Measurements from ENCODE around the gene RNF39.
"Not testable (repeated sequence)": the region's sequence is repeated elsewhere in the genome, so short reads cannot be mapped to it uniquely, and the experiment has no call there.

The RNF39 gene

DNA sequence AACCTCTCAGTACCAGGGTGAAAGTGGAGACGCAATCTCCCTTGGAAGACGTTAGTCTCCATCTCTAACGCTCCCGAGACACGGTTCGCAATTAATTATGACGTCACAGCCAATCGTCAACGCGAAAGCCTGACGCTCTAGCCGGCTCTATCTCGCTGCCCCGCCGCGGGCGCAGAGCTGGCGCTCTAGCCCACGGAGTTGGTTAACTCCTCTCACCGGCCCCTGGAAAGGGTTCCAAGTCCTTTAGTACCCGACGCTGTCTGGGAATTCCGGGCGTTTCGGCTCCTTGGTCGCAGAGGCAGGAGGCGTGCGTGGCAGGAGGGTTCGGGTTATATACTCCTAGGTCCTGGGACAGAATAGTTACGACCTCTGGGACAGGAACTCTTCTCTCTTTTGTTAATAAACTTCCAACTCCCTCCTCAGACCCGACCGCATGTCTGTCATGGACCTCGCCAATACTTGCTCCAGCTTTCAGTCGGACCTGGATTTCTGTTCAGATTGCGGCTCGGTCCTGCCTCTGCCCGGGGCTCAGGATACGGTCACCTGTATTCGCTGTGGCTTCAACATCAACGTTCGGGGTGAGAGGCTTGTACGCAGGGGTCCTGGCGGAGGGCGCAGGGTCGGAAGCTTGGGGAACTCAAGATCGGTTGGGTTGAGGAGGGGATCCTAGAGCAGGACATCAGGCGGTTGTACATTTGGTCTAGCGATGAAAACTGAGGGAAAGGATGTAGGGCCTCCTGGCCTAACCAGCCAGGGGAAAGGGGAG is 14.3 kb downstream of the RNF39 start, which contains the start of gene POLR1H:
Gene POLR1H, plus strand, starts transcription at position 174 of the 766 bp plus-strand sequence. Its CDS starts 260 bp downstream, at position 434.
- peak; percentile 89 for DNase-seq (ENCODE audit: low read depth)

DNA sequence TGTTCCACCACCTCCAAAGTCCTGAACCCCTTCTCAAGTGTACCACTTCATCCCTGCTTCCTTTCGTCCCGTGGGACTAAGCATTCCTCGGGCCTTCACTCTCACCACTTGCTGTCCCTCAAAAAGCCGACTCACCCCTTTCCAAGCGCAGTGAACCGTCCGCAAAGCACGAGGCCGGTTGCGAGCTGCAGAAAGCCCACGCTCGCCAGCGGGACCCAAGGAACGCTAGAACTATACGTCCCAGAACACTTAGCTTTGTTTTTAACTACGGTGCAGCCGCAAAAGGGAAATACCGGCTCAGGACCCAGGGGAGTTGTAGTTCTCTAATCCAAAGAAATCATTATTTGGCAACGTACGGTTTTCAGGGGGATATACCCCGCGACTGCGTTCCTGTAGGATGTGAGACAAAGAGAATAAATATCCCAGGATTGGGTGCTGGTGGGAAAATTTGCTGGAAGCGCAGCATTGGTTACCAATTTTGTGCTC is 14.9 kb downstream of the RNF39 start:
- no peak for DNase-seq (ENCODE audit: low read depth)

- no peak for DNase-seq (ENCODE audit: low read depth)
Observed at GRCh38 chr6:30055513-30055912, 20.1 kb downstream of the RNF39 start.

GRCh38 chr6:30053682-30054081 is 21.9 kb downstream of the RNF39 start:
- DNase-seq (ENCODE audit: low read depth), result no peak

GRCh38 chr6:30047220-30047619 is 28.3 kb downstream of the RNF39 start:
- DNase-seq (ENCODE audit: low read depth), result no peak

DNA sequence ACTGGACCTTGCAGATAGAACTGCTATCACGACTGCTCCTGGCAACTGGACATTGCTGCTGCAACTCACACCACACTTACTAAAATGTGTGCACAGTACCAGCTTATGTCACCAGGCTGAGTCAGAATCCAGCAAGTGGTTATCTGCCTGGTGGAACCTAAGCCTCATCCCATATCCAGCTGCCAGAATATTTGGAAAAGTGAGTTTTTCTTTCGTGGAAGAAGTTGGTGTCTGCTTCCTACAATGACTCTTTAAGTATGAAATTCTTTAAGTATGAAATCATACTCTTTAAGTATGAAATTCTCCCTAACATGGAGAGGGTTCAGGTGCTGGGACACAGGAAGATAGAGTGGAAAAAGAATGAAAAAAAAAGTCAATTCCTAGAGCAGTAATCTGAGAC is 30.9 kb downstream of the RNF39 start:
- no peak for DNase-seq (ENCODE audit: low read depth)

GRCh38 chr6:30043744-30044143 is 31.8 kb downstream of the RNF39 start:
- no peak for DNase-seq (ENCODE audit: low read depth)

GRCh38 chr6:30042914-30043313 is 32.7 kb downstream of the RNF39 start:
- DNase-seq (ENCODE audit: low read depth), result no peak

GRCh38 chr6:30042476-30042875 is 33.1 kb downstream of the RNF39 start:
- DNase-seq (ENCODE audit: low read depth), result no peak

GRCh38 chr6:30041821-30042220 is 33.7 kb downstream of the RNF39 start:
- no peak for DNase-seq (ENCODE audit: low read depth)

- no peak for DNase-seq (ENCODE audit: low read depth)
Observed at GRCh38 chr6:30041221-30041620, 34.3 kb downstream of the RNF39 start.

DNA sequence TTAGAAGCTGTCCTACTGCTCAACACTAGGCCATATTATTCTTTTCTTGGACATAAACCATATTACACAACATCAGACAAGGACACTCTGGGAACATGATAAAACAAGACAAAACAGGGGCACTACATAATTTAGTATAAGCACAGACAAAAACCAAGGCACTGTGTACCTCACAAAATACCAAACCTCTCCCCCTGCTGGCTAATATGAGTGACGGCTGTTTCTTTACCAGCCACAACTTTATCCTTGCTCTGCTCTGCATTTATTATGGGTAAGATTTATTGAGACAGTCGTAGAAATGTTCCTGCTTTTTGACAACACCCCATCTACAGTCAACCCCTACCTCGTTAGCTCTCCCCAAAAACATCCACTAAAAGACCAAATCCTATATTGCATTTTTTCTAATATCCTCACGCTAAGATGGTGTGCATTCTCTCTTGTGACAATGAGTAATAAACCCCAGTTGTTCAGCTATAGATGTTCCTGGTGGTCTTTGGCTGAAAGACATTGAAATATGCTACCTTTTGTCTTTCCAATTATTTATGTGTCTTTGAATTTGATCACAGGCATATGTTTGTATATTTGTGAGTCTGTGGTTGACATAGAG is 38.3 kb downstream of the RNF39 start:
- no peak for DNase-seq (ENCODE audit: low read depth)

- DNase-seq (ENCODE audit: low read depth), result no peak
Observed at GRCh38 chr6:30035784-30036183, 39.8 kb downstream of the RNF39 start.

DNA sequence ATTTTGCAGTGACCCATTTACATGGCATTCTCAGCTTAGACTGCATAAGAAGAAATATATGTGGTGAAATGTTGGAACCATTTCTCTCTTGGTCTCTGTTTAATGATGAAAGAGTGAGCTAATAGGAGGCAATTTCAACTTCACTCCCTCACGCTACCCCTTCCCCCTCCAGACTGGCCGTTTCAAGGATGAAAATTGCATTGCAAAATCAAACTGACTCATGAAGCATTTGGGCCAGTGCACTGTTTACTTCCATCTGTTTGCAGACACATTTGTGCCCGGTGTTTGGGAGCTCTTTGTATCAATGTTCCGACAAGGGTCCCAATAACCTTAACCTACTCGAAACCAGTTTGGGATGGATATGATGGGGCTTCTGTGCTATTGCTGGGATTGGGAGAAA is 42.1 kb downstream of the RNF39 start:
- peak; percentile 82 for DNase-seq (ENCODE audit: low read depth)

- no peak for DNase-seq (ENCODE audit: low read depth)
Observed at GRCh38 chr6:30031381-30031780, 44.2 kb downstream of the RNF39 start.

DNA sequence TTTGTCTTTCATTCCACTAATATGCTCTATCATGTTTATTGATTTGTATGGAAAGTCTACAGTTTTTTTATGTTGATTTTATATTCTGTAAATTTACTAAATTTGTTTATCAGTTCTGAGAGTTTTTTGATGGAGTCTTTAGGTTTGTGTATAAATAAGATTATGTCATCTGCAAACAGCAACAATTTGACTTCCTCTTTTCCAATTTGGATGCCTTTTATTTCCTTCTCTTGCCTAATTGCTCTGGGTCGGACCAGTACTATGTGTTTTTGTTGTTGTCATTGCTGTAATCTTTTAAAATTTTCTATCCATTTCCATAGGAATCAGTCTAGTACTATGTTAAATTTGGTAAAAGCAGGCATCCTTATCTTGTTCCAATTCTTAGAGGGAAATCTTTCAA is 46.0 kb downstream of the RNF39 start:
- DNase-seq (ENCODE audit: low read depth), result no peak

DNA sequence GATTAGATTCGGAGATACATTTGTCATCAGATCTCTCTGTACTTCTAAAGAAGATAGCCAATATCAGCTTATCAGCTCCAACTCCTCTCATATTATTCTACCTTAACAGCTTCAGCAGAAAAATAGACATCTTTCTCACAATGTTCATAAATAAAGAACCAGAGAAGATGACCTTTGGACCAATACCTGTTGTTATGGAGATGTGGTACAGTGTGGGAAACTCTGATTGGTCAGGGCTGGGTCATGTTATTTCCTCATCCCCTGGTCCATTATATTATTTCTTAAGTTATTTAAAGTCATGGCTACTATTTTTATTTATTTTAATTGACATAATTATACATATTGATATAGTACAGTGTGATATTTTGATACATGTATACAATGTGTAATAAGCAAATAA is 50.4 kb downstream of the RNF39 start:
- DNase-seq (ENCODE audit: low read depth), result no peak

DNA sequence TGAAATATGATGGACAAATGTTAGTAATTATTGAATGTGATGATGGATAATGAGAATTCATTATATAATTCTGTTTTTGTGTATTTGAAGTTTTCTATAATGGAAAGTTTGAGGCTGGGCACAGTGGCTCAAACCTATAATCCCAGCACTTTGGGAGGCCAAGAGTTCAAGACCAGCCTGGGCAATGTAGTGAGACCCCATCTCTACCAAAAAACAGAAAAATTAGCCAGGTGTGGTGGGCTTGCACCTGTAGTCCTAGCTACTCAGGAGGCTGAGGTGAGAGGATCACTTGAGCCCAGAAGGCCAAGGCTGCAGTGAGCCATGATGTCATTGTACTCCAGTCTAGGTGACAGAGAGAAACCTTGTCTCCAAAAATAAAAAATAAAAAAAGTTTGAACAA is 52.9 kb downstream of the RNF39 start:
- DNase-seq (ENCODE audit: low read depth), result not testable (repeated sequence)

DNA sequence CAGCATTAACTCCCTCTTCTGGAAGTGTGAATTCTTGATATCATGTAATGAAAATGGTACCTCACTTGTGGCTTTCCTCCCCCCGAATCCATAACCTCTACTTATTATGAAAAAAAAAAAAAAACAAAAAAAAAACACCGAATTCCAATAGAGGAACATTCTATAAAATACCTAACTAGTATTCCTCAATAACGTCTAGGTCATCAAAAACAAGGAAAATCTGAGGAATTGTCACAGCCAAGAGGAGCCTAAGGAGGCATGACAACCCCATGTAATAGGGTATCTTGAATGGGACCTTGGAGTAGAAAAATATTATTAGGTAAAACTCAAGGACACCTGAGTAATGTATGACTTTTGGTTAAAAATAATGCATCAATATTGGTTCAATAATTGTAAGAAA is 53.4 kb downstream of the RNF39 start:
- no peak for DNase-seq (ENCODE audit: low read depth)

DNA sequence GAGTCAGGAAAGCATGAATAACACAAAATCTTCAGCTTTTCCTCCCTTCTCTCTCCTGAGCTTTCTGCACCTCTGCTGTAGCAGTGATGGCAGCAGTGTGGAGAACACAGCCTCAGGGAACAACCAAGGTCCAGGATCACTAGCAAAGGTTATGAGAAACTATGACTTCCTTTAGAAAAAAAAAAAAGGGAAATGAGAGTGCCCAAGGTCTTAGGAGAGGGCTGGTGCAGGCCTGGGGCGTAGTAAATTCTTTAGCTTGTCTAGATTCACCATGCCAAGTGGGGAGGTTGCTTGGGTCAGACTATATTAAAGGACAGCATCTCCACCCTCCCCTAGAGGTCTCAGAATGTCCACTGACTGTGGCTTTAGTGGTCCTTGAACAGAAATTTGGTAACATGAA is 54.9 kb downstream of the RNF39 start:
- no peak for DNase-seq (ENCODE audit: low read depth)
